Measurements from ENCODE around the gene ADRA2C.

Gene ADRA2C

GRCh38 chr4:3780347-3781171 is 14.4 kb downstream of the ADRA2C start:
- DNase-seq, result no peak

GRCh38 chr4:3781193-3781886 is 15.2 kb downstream of the ADRA2C start:
- DNase-seq, result peak; percentile 8

- no peak for DNase-seq
Measured at GRCh38 chr4:3781997-3782930, 16.1 kb downstream of the ADRA2C start.

- no peak for DNase-seq
Measured at GRCh38 chr4:3783693-3784306, 17.6 kb downstream of the ADRA2C start.

DNA sequence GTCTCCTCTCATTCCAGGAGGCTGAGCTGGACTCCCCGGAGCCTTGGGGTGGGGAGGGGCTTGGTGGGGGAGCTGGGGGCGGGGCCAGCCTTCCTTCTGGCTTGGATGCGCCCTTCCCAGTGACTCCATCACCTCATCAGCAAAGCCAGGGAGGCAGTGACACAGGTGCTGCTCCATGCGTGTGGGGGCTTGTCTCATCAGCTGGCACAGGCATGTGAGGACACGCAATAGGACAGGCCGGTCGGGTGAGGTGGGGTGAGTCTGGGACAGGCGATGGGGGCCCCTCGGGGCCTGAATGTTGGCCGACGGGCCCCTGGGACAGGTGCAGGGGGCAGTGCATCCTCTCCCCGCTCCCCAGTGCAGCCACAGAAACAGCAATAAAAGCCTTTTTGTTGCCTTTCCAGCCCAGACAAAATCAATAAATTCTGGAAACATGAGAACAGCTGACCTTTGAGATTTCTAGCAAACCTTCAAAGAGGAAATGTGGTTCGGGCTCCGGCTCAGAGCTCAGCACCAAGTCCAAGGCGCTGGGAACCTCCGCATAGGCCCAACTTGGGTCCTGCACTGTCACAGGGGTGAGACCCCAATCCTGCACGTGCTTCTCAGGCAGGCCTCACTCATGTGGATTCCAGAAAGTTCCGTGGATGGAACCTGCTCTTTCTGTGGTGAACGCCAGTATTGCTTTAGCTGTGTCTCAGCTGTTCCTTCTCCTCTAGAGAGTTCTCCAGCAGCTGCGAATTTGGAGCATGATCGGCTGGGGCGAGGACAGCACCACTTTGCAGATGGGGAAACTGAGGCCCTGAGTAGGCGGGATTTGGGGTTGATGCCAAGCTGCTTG is 18.5 kb downstream of the ADRA2C start:
- DNase-seq, result no peak

- no peak for DNase-seq
Measured at GRCh38 chr4:3785292-3785565, 19.0 kb downstream of the ADRA2C start.

- DNase-seq, result no peak
Measured at GRCh38 chr4:3786196-3786869, 20.1 kb downstream of the ADRA2C start.

DNA sequence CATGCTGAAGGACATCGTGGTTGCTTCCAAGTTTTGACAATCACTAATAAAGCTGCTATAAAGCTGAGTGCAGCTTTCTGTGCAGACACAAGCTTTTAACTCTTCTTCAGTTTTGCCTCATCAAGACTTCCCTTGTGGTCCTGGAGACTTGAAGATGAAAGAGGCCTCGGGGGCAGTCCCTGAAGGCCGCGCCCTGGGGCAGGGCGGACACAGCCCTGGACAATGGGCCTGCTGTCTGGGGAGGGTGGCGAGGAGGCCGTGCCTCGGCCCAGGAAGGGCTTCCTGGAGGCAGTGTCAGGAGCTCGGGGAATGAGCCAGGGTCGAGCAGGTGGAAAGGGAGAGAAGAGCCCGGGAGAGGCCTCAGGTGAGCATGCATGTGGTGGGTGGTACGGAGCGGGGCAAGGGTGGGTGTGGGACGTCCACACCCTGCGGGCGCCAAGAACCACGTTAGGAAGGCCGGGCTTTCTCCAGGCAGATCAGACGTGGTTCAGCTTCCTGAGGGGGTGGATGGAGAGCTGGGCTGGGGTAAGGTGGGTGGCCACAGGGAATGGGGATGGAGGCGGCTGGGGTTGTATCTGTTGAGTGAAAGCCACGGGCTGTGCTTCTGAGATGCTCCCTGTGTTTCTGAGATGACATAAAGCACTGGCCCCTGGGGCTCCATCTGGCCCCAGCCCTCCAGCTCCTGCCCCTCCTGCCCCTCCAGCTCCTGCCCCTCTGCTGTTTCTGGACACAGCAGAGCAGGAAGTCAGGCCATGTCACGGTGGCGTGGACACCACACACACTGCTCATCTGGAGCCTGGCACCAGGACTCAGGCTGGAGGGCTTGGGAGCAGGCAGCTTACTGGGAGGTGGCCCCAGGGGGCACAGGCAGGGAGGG is 21.5 kb downstream of the ADRA2C start:
- DNase-seq, result no peak

DNA sequence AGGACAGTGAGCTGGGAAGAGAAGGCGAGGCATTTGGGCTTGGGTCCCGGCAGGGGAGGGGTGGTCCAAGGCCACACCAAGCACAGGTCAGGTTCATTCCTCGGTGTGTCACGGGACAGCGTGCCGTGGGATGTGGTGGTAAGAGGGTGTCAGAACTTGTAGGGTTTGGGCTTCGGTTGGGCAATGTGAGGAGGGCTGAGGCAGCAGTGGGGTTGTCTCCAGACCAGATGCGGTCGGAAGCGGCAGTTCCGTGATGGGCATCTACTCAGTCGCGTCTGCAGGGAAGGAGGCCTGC is 22.1 kb downstream of the ADRA2C start:
- no peak for DNase-seq

GRCh38 chr4:3789587-3789986 is 23.4 kb downstream of the ADRA2C start:
- DNase-seq, result no peak

DNA sequence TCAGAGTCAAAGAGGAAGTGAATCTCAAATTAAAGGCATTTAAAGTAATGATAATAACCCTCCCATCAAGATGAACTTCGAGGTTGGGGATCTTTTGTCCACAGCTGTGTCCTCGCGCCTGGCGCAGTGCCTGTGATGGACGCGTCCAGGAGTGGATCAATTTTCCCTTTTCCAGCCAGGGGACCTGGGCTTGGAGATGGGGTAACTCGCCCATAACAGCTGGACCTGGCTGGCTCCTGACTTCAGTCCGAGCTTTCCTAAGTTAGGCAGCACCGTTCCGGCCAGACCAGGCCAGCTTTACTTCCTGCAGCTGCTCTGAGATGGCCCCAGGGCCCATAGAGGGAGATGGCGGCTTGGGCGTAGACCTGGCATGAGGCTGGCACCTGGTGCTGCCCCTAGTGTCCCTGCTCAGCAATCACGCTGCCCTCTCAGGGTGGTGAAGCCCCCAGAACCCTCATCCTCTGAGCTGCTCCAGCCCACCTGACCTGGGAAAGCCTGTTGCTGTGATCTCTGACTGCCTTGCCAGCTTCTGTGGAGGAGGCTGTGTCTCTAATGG is 23.9 kb downstream of the ADRA2C start:
- DNase-seq, result no peak

GRCh38 chr4:3791256-3791655 is 25.1 kb downstream of the ADRA2C start:
- DNase-seq, result no peak

DNA sequence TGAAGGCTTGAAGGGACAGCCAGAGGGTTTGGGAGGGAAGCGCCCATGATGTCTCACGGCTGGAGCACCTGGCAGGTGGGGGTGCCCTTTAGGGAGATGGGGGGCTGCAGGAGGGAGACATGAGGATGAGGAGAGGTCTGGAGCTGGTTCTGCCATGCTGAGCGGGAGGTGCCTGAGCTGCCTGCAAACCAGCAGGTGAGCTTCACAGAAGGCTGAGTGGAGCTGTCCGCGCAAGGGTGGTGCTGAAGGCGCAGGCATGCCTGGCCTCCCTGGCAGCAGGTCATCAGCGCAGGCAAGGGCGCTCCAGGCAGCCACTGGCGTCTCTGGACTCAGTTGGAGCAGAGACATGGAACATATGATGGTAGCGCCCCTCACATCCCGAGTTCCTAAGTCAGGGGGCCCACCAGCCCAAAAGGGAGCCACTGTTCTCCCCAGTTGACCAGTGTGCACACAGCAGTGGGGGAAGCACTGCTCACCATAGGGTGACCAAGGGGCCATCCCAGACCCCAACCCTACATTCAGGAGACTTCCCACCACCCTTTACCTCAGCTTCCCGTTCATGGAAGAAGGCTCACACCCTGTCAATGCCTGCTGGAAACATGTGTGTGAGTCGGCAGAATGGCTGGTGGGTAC is 25.8 kb downstream of the ADRA2C start:
- DNase-seq, result peak; percentile 22

- DNase-seq, result no peak
Measured at GRCh38 chr4:3792813-3793212, 26.6 kb downstream of the ADRA2C start.

DNA sequence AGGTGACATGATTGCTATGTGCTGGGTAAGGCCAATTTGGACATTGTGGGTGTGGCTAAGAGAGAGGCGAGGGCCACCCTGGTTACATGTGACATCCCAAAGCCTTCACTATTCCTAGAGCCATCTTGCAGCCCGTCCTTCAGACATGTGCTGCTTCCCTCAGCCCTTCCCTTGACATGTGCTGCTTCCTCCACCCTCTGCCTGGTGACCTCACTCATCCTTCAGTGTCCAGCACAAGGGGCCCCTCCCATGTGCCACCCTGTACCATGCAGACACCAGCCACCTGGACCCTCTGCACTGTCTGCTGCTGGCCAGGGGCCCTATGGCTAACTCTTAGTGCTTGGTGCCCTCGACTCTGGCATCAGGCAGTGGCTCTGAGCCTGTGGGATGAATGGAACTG is 27.4 kb downstream of the ADRA2C start:
- DNase-seq, result no peak

GRCh38 chr4:3796960-3797359 is 30.8 kb downstream of the ADRA2C start:
- no peak for DNase-seq

DNA sequence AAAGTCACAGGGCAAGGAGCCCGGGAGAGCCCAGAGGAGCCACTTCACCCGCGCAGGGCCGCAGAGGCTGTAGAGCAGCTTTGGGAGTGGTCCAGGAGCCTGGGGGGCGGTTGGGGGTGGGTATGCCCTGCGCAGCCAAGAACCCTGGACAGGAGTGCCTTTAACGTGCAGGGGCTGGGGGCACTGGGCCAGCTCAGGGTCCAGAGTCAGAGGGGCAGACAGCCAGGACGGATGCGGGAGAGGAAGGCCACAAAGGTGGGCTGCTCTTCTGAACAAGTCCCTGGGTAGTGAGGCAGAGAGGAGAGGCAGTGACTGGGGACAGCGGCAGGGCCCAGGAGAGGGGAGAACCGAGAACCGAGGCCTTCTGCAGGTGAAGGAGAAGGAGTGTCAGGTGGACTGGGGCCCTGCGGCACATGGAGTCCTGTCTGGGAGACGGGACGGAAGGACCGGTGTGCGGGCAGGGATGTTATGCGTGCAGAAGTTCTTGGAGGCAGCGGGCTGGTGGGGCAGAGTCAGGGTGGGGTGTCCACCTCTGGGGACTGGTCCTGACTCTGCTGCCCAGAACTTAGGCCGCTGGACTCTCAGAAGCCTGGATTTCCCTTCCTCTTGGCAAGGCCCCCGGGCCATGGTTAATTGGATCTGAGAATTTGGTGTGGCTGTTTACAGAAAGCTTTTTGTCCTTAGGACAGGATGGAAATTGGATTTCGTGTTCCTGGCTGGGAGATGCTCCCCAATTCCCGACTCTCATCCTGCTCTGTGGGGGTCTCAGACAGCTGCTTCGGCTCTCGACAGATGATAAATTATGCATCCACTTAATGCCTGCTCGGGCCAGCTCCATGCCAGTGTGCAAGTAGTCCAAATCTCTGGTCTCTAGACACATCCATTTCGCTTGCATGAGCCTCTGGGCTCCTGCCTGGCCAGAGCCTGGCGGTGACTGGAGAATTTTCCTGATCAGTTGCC is 31.9 kb downstream of the ADRA2C start:
- DNase-seq, result no peak

- no peak for DNase-seq
Measured at GRCh38 chr4:3799496-3799895, 33.3 kb downstream of the ADRA2C start.

- no peak for DNase-seq
Measured at GRCh38 chr4:3800351-3800750, 34.2 kb downstream of the ADRA2C start.

All from activated CD4-positive, alpha-beta T cell treated with anti-CD3 and anti-CD28 coated beads, Interleukin-10, Interleukin-2, amounts not matched to agents 100 ng/mL and 50 ng/mL, durations not matched to agents 16 hours and 8 hours (primary cell).